Colonic mucosa (tissue), 4 donors: Measurements from ENCODE around the gene NUP62CL. TPM values are rescaled to one million over a fixed set of nuclear protein-coding genes. Genes with fewer than 3 reads are reported as not detected.
"Not testable (repeated sequence)": the region's sequence is repeated elsewhere in the genome, so short reads cannot be mapped to it uniquely, and the experiment has no call there.

Source experiments
- DNase-seq: peaks from one replicate; pipeline ENCODE4 v3.0.0-alpha.2; 2020
- H3K27ac ChIP-seq: fragments of 200-600 bp; one replicate; pipeline ENCODE4 v1.8.0; 2021
- H3K27me3 ChIP-seq: fragments of 200-600 bp; one replicate; pipeline ENCODE4 v1.8.0; 2021
- H3K36me3 ChIP-seq: fragments of 200-600 bp; one replicate; pipeline ENCODE4 v1.8.0; 2021
- H3K4me1 ChIP-seq: fragments of 200-600 bp; one replicate; pipeline ENCODE4 v1.8.0; 2021; ENCODE audit warnings: mild to moderate bottlenecking
- H3K4me3 ChIP-seq: fragments of 200-600 bp; one replicate; pipeline ENCODE4 v1.8.0; 2021
- H3K9ac ChIP-seq, 2 donors: one replicate each; pipeline ENCODE4 v1.7.0; 2013; ENCODE audit warnings: control low read depth in 2 of 2, low read depth in 2 of 2, low read length in 2 of 2
- H3K9me3 ChIP-seq: fragments of 200-600 bp; one replicate; pipeline ENCODE4 v1.8.0; 2021
- intact Hi-C: fragments of 100-400 bp; cut with DNase I; formaldehyde crosslinking; loops from one replicate; pipeline ENCODE4 v1.14.1; 2022
- total RNA-seq, 2 donors: library from RNA; stranded (reverse); fragmentation: NEBNext Ultra II Directional in 1 of 2; extraction: Animal tissue kit (Norgen Biotek cat#: 25700) in 1 of 2; gene quantifications; one replicate each; pipeline ENCODE4 v1.2.1, GENCODE V29; 2021
- TF ChIP-seq, protein P1 (sequence below): fragments of 200-600 bp; IDR thresholded peaks from one replicate; pipeline ENCODE4 v1.8.0; 2022; ENCODE audit warnings: antibody characterized with exemption, mild to moderate bottlenecking
- donor health status: healthy.
- donor health status: DM: no; HTN: no; CAD: no.
- donor health status: DM: no; HTN: no; CAD: no.

NUP62CL gene
- total RNA-seq, 2 donors from 2014 or later, result 3.7 to 5.6 TPM

DNA sequence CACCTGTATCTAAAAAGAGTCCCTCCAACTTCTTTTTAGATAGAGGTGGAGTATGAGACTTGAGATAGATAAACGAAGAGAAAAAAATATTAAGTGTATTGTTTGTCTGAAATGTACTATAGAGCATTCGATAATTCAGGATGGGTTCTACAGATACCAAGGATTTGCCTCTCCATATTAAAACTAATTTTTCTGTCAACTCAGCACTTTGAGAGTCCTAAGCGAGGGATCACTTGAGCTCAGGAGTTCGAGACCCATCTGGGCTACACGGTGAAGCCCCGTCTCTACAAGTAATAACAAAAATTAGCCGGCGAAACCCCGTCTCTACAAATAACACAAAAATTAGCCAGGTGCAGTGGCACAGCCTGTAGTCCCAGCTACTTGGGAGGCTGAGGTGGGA is 1.7 kb upstream of the NUP62CL start:
- no peak overlapping the region for H3K27ac ChIP-seq
- TF ChIP-seq, protein P1, sequence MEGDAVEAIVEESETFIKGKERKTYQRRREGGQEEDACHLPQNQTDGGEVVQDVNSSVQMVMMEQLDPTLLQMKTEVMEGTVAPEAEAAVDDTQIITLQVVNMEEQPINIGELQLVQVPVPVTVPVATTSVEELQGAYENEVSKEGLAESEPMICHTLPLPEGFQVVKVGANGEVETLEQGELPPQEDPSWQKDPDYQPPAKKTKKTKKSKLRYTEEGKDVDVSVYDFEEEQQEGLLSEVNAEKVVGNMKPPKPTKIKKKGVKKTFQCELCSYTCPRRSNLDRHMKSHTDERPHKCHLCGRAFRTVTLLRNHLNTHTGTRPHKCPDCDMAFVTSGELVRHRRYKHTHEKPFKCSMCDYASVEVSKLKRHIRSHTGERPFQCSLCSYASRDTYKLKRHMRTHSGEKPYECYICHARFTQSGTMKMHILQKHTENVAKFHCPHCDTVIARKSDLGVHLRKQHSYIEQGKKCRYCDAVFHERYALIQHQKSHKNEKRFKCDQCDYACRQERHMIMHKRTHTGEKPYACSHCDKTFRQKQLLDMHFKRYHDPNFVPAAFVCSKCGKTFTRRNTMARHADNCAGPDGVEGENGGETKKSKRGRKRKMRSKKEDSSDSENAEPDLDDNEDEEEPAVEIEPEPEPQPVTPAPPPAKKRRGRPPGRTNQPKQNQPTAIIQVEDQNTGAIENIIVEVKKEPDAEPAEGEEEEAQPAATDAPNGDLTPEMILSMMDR, result no peak
- no peak overlapping the region for H3K9ac ChIP-seq
- intact Hi-C loops, result no loop called here
- H3K4me3 ChIP-seq, result no peak overlapping the region
- no peak for DNase-seq
- no peaks in the 10 kb centered on the region for H3K9me3 ChIP-seq
- H3K27me3 ChIP-seq, result no peaks in the 10 kb centered on the region
- H3K4me1 ChIP-seq, result no peaks in the 10 kb centered on the region
- H3K36me3 ChIP-seq, result no peaks in the 10 kb centered on the region

DNA sequence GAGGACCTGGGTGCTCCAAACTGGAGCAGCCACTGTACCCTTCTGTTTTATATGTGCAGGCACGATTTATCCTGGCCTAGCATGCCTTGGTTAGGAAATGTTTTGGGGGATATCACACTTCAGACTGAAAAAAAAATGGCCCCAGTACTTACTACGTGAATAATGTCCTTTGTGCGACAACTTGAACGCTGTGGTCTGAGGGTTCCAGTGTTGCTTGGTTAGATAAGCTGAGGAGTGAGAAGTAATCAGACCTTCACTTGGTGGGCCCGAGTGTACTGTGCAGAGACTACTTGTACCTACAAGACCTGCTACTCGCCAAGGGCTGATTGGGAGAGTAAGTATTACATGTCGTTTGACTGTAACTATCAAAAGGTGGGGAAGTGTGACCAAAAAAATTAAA is 856 bp upstream of the NUP62CL start:
- Histone ChIP-seq H3K9ac (no peak overlapping the region), H3K36me3 (no peaks in the 10 kb centered on the region), H3K4me1 (no peaks in the 10 kb centered on the region), H3K9me3 (no peaks in the 10 kb centered on the region), H3K27me3 (no peaks in the 10 kb centered on the region), H3K4me3 (no peak overlapping the region), H3K27ac (no peak overlapping the region)
- intact Hi-C loops, result no loop called here
- no peak for DNase-seq
- TF ChIP-seq, protein P1, result no peak

DNA sequence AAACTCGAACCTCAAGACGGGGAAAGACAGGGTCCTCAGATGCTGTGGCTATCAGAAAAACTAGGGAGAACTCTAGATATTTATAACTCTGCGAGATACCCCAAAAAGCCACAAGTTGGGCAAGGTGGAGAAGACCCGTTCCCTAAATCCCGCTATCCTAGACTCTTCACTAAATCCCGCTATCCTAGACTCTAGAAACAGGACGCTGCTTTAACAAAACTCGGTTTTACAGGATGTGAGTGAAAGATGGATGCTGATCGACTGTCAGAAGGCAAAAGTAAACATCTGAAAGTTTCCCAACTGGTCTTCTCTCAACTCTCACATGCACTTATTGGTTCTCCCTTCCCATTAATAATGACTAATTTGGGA is 448 bp upstream of the NUP62CL start:
- Histone ChIP-seq H3K27me3 (no peaks in the 10 kb centered on the region), H3K9ac (no peak overlapping the region), H3K27ac (no peak overlapping the region), H3K4me1 (no peaks in the 10 kb centered on the region), H3K9me3 (no peaks in the 10 kb centered on the region), H3K36me3 (no peaks in the 10 kb centered on the region), H3K4me3 (no peak overlapping the region)
- DNase-seq, result no peak
- TF ChIP-seq, protein P1, result no peak
- intact Hi-C loops, result no loop called here

DNA sequence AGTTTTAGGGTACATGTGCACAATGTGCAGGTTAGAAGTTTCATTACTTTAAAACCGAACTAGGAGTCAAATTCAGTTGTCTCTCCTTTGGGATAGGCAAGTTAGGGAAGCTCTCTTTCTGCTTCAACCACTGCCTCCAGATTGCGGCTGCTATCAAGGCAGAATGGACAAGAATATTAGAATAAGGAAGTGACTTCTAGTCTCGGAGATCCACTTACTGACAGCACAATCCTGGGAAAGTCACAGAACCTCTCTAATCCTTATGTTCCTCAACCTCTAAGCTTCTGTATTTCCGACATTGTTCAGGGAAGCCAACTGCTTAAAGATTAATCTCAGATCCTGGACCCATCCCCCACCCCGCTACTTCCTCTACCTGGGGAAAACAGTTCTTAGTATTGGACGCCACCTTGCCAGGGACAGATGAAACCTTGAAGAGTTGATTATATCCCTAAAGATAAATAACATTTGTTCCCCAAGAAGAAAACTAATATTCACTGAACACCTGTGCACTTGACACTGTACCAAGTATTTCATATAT is 2.1 kb downstream of the NUP62CL start:
- no peak overlapping the region for H3K4me3 ChIP-seq
- DNase-seq, result peak; percentile 63

DNA sequence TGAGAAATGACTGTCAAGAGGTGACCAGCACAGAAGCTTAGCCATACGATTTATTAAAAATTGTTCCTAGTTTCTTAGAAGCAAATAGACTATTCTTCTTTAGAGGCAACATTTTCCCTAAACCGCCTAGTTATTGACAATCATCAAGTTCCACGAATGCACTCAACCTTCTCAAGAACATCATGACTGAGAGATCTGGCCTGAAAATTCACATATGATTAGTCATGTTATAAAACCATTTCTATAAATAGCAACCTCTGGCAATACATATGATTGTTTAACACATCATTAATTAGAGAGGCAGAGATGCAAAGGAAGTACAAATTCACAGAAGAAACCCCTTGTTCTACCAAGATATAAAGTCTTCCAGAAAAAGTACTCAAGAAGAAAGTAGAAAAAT is 6.7 kb downstream of the NUP62CL start:
- Histone ChIP-seq H3K9ac (no peak overlapping the region), H3K9me3 (no peaks in the 10 kb centered on the region), H3K27ac (no peak overlapping the region), H3K27me3 (no peaks in the 10 kb centered on the region), H3K36me3 (no peaks in the 10 kb centered on the region), H3K4me1 (no peaks in the 10 kb centered on the region), H3K4me3 (no peak overlapping the region)
- DNase-seq, result no peak
- TF ChIP-seq, protein P1, result no peak
- intact Hi-C loops, result no loop called here

More for the DNA sequence above, 2.1 kb downstream of the NUP62CL start:
- TF ChIP-seq, protein P1, result no peak
- Histone ChIP-seq H3K9ac (no peak overlapping the region), H3K27me3 (no peaks in the 10 kb centered on the region), H3K9me3 (no peaks in the 10 kb centered on the region), H3K36me3 (no peaks in the 10 kb centered on the region), H3K4me1 (no peaks in the 10 kb centered on the region), H3K27ac (no peak overlapping the region)
- intact Hi-C loops, result no loop called here

DNA sequence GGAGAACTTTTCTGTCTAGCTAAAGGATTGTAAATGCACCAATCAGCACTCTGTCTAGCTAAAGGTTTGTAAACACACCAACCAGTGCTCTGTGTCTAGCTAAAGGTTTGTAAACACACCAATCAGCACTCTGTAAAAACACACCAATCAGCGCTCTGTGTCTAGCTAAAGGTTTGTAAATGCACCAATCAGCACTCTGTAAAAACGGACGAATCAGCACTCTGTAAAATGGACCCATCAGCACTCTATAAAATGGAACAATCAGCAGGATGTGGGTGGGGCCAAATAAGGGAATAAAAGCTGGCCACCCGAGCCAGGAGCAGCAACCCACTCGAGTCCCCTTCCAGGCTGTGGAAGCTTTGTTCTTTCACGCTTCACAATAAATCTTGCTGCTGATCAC is 8.2 kb downstream of the NUP62CL start:
- intact Hi-C loops, H3K27me3 ChIP-seq, H3K9ac ChIP-seq, H3K4me1 ChIP-seq, H3K27ac ChIP-seq, H3K4me3 ChIP-seq, H3K36me3 ChIP-seq, DNase-seq, H3K9me3 ChIP-seq: not testable (repeated sequence)
